LNCaP clone FGC (cell line): Measurements from ENCODE around the gene SRGAP3.

Experiments used
- DNase-seq: peaks from one replicate; pipeline ENCODE4 v3.0.0-alpha.2; 2011; ENCODE audit warnings: low read depth
- H3K4me3 ChIP-seq: 2 replicates; pipeline ENCODE4 v1.5.1; 2011; ENCODE audit warnings: mild to moderate bottlenecking, low read depth, low read length, control low read depth
- TF ChIP-seq, protein P1 (sequence below): IDR thresholded peaks from 2 replicates; pipeline ENCODE4 v1.5.1; 2012; ENCODE audit warnings: mild to moderate bottlenecking; ENCODE audit not compliant: control insufficient read depth, insufficient read depth; ENCODE audit errors: extremely low read depth

The SRGAP3 gene

DNA sequence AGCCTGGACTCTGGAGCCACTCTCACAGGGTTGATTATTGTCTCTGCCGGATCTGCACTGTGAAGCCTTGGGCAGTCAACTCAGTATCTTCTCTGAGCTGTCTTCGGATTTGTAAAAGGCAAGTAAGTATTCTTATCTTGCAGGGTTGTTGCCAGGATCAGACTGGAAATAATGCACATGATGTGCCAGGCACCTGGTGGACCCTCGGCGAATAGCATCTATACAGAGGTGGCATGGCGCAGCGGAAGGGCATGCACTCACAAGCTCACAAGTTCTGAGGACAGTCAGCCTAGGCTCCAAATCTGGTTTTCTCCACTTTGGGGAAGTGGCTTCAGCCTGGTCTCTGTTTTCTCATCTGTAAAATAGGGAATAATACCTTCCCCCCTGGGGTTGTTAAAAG lies 113.9 kb downstream of the SRGAP3 start:
- TF ChIP-seq, protein P1, sequence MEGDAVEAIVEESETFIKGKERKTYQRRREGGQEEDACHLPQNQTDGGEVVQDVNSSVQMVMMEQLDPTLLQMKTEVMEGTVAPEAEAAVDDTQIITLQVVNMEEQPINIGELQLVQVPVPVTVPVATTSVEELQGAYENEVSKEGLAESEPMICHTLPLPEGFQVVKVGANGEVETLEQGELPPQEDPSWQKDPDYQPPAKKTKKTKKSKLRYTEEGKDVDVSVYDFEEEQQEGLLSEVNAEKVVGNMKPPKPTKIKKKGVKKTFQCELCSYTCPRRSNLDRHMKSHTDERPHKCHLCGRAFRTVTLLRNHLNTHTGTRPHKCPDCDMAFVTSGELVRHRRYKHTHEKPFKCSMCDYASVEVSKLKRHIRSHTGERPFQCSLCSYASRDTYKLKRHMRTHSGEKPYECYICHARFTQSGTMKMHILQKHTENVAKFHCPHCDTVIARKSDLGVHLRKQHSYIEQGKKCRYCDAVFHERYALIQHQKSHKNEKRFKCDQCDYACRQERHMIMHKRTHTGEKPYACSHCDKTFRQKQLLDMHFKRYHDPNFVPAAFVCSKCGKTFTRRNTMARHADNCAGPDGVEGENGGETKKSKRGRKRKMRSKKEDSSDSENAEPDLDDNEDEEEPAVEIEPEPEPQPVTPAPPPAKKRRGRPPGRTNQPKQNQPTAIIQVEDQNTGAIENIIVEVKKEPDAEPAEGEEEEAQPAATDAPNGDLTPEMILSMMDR: no peak
- no peak for DNase-seq
- no peak overlapping the region for H3K4me3 ChIP-seq

DNA sequence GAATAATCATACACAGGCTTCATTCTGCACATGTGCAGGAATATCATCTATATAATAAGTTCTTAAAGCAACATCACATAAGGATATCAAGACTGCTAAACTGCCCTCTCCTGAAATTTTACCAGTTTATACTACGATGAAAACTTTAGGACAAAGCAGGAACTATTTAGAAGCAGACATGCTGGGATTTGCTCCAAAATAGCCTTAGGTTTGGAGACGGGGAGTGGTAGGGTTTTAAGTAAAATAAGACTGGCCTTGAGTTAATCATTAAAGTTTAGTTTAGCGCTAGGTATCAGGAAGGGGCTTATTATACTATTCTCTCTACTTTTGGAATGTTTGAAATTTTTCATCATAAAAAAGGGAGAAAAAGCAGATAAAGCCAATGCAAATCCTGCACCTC lies 115.8 kb downstream of the SRGAP3 start:
- DNase-seq: no peak
- TF ChIP-seq, protein P1: no peak
- no peak overlapping the region for H3K4me3 ChIP-seq

DNA sequence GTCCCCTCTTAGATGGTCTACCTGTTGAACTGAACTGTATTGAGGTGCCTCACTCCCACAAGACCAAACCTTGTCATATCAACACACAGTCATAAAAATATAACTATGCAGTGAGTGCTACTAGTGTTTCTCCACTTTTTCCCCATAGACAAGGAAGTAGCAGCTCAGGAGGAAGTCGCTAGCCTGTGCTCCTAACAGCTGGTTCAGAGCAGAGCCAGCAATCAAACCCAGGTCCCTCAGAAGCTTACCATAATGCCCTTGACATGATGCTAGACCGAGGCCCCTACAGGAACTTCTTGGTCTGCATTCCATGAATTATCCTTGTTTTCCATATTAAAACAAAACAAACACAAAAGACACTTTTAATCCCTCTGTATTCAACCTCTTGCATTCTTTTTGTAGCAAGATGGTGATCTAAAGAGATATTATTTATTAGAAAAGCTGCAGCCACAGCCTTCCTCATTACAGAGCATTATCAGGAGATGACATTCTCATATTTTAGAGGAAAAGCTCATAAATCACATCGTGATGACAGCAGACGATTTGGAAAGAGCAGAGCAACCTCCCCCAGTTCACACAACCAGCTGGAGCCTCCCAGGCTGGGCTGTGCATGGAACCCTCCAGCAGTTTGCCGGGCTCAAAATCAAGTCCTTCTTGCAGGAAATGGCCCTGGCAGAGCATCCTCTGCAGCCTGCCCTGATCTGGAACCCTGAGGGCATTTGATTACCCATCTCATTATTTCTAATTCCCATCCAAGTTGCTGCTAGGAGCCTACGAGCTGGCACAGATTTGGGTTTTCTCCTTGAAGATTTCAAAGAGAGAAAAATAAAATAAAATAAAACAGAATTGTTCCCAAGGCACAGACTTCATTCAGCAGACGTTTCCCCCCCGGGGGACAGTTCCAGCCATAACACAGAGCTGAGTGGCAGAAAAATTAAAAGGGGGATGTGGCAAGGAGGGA lies 118.8 kb downstream of the SRGAP3 start:
- no peak for DNase-seq
- TF ChIP-seq, protein P1: no peak
- no peak overlapping the region for H3K4me3 ChIP-seq

DNA sequence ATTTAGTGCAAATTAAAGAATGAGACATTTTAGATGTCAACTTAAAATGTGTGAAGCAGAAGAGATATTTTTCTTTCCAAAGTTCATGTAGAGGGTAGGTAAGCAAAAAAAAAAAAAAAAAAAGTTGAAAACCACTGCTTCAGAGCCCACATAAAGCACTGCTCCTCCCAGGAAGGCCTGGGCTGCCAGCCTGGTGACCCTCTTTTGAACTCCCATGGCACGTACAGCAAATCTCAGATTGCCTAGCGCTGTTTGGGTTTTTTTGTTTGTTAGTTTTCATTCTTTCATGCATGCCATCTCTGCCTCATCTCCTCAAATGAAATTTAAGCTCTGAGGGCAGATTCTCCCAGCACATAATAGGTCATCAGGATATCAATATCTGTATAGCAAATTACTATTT lies 120.1 kb downstream of the SRGAP3 start:
- H3K4me3 ChIP-seq: no peak overlapping the region
- no peak for DNase-seq
- TF ChIP-seq, protein P1: no peak

DNA sequence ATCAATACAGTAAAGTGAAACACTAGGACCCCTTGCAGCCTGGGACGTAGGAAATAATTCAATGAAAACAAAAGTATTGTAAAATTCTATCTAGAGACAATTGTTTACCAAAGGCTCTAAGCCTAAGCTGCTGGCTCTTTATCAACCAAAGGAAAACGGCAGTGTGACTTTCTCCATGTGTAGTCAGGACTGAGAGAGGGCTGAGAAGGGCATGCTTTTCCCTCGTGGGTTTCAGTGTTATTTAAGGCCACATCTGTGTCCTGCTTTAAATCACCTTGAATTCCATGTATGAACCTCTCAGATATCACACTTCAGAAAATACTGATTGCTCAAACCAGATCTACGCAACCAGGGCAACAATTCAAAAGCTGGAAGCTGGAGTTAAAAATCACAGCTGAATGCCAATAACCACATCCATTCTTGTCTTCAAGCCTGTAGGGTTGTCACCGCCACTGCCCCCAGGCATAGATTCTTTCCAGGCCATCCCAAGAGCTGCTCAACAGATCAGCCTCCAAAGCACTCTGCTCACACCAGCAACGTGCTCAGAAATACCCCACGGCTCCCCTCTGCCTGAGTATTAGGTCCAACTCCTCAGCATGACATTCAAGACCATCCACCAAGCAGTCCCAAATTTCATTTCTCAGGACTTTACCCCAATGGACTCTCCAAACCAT lies 124.0 kb downstream of the SRGAP3 start:
- no peak for DNase-seq
- TF ChIP-seq, protein P1: no peak
- no peak overlapping the region for H3K4me3 ChIP-seq

DNA sequence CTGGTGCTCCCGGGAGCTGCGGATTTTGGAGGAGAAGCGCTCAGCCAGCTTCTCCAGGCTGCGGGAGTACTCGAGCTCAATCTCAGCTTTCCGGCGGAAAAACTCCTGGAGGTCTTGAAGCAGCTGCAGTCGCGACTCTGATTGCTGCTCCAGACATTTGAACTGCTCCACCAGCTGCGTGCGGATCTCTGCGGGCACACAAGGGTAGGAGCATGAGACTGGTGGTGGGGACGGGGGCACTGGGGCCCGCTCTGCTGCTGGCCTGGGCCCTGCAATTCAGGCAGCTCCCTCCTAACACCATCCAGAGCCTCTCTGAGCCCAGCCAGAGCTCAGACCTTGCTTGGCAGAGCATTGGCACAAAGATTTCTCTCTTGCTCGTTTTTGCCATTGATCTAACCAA lies 124.7 kb downstream of the SRGAP3 start:
- DNase-seq: no peak
- H3K4me3 ChIP-seq: no peak overlapping the region
- TF ChIP-seq, protein P1: no peak

DNA sequence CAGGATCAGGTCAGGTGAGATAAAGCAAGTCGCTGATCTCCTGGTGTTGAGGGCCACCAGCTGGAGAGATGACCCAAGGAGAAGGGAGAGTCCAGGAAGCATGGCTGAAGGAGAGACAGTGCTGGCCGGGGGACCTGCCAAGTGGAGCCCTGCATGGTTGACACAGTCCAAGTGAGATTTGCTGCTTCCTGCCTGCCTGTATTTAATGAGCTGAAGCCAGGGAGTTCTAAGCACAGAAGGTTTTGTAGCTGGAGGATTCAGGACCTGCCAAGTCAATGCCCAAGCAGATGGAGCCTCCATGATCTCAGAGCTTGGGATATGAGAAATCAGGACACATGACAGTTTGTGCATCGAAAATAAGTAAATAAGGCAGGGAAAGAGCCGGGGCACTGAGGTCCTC lies 125.6 kb downstream of the SRGAP3 start:
- DNase-seq: no peak
- no peak overlapping the region for H3K4me3 ChIP-seq
- TF ChIP-seq, protein P1: no peak
